Measurements from ENCODE around the gene SLC49A3.
"Not testable (repeated sequence)": the region's sequence is repeated elsewhere in the genome, so short reads cannot be mapped to it uniquely, and the experiment has no call there.

SLC49A3 gene

GRCh38 chr4:680091-680490 lies 8.9 kb downstream of the SLC49A3 start:
- DNase-seq = no peak

GRCh38 chr4:679629-680028 lies 9.3 kb downstream of the SLC49A3 start:
- DNase-seq = no peak

- DNase-seq = no peak
Observed at GRCh38 chr4:679104-679481, 9.9 kb downstream of the SLC49A3 start.

GRCh38 chr4:678331-679103 lies 10.4 kb downstream of the SLC49A3 start:
- DNase-seq = no peak

GRCh38 chr4:677431-678293 lies 11.3 kb downstream of the SLC49A3 start:
- no peak for DNase-seq

GRCh38 chr4:676871-677235 lies 12.1 kb downstream of the SLC49A3 start:
- no peak for DNase-seq

- no peak for DNase-seq
Observed at GRCh38 chr4:675980-676870, 12.7 kb downstream of the SLC49A3 start.

- no peak for DNase-seq
Observed at GRCh38 chr4:675036-675882, 13.7 kb downstream of the SLC49A3 start.

- DNase-seq = peak; percentile 63
Observed at GRCh38 chr4:674172-675035, 14.5 kb downstream of the SLC49A3 start, which contains the start of the genes ATP5ME and MYL5. Gene ATP5ME, minus strand, starts transcription at chr4:674276. Its CDS starts 29 bp downstream, at chr4:674247. Gene MYL5, plus strand, starts transcription at chr4:674542. Its CDS starts 3,485 bp downstream, at chr4:678027.

- DNase-seq = no peak
Observed at GRCh38 chr4:673349-674091, 15.4 kb downstream of the SLC49A3 start.

GRCh38 chr4:671769-672168 lies 17.2 kb downstream of the SLC49A3 start:
- DNase-seq = no peak

- not testable (repeated sequence) for DNase-seq
Observed at GRCh38 chr4:669806-670559, 19.0 kb downstream of the SLC49A3 start.

- DNase-seq = not testable (repeated sequence)
Observed at GRCh38 chr4:668219-668618, 20.7 kb downstream of the SLC49A3 start.

GRCh38 chr4:667545-667925 lies 21.4 kb downstream of the SLC49A3 start:
- DNase-seq = no peak

- no peak for DNase-seq
Observed at GRCh38 chr4:666822-667544, 22.0 kb downstream of the SLC49A3 start.

GRCh38 chr4:666436-666810 lies 22.5 kb downstream of the SLC49A3 start:
- no peak for DNase-seq

- DNase-seq = no peak
Observed at GRCh38 chr4:665751-666435, 23.1 kb downstream of the SLC49A3 start.

GRCh38 chr4:665381-665750 lies 23.6 kb downstream of the SLC49A3 start:
- no peak for DNase-seq

Measured in NCI-H446 treated with DMSO at 0.1 percent for 48 hours (cell line).